Stimulated activated CD4-positive, alpha-beta T cell treated with anti-CD3 and anti-CD28 coated beads, Interleukin-2, amount 100 ng/mL, for 24 hours (primary cell): Measurements from ENCODE around the gene C11orf71.

ENCODE experiments used
- DNase-seq, 2 donors: peaks; one replicate each; pipeline ENCODE4 v3.0.0-alpha.2; 2020

The C11orf71 gene, protein sequence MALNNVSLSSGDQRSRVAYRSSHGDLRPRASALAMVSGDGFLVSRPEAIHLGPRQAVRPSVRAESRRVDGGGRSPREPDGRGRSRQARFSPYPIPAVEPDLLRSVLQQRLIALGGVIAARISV

DNA sequence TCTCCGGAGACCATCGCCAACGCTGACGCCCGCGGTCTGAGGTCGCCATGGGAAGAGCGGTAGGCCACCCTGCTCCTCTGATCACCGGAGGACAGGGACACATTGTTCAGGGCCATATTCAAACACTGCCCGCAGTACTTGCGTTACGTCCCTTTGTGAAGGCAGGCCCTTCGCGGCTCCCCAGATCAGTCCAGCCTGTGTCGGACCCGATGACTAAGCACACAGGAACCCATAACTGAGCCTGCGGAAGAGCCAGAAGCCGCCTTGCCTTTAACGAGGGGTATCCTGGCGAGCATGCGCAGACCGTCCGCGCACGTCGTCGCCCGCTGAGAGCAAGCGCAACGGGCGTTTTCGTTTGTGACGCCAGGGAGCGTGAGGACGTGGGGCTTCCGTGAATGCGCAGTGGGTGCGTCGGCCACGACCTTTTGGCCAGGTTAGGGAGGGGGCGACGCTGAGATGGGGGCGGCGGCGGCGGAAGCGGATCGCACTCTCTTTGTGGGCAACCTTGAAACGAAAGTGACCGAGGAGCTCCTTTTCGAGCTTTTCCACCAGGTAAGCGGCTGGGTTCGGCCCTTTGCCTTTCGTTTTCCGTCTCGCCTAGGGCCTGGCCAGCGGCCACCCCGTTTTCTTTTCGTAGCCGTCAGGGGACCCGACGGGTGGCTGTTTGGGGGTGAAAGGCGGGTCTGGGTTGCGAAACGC is at the start of gene C11orf71, which contains the start of gene RBM7:
C11orf71 (minus strand) TSS at position 296 of the 699 bp plus-strand sequence; CDS start at position 116, 180 bp downstream.
RBM7 (plus strand) TSS at position 451 of the 699 bp plus-strand sequence; CDS start at position 457, 6 bp downstream.
- DNase-seq = peak; percentile 97

DNA sequence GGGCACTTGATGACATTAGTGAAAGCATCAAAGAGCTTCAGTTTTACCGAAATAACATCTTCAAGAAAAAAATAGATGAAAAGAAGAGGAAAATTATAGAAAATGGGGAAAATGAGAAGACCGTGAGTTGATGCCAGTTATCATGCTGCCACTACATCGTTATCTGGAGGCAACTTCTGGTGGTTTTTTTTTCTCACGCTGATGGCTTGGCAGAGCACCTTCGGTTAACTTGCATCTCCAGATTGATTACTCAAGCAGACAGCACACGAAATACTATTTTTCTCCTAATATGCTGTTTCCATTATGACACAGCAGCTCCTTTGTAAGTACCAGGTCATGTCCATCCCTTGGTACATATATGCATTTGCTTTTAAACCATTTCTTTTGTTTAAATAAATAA is 49.5 kb upstream of the C11orf71 start:
- DNase-seq = no peak

DNA sequence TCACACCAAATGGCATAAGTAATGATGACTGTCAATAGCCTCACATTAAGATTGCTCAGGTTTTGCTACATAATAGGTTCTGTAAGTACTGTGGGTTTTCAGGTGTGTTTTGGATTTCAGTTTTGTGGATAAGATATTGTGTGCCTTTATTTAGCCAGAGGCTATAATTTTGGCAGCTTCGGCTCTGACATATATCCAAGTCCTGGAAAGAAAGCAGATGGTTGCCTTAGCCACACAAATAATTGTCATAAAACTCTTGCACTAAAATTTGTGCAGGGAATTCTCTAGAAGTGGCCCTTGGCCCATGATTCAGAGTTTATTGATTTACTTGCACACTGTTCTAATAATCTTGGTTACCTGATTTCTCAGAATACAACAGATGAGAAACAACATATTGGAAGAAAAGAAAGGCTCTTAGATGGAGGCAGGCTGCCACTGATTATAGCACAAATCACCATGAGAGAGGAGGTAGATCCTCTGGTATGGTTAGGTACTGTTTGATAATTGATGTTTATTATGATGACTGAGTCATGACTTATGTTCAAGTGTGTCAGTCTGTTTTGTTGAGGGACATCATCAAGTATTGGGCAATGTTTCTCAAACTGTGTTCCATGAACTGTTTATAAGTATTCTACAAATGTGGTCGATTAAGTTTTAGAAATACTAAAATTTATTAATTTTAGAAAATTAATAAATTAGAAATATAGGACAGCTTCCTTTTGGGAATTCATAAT is 48.6 kb upstream of the C11orf71 start:
- DNase-seq = no peak

DNA sequence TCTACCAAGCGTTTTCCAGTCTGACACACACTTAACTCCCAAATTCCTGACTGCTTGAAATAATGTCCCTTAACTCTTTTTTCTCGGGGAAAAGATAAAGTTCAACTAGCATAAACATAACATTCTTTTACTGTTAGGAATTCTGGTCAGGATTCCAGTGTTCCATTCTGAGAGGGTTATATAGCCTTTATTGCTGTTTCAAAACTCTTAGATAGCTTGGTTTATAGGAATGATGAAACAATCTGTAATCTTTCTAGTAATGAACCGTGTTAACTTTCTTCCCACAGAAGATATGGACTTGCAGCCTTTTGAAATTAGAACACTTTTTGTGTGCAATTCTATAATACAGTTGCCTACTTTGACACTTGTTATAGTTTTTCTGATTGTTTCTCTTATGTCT is 47.6 kb upstream of the C11orf71 start:
- no peak for DNase-seq

DNA sequence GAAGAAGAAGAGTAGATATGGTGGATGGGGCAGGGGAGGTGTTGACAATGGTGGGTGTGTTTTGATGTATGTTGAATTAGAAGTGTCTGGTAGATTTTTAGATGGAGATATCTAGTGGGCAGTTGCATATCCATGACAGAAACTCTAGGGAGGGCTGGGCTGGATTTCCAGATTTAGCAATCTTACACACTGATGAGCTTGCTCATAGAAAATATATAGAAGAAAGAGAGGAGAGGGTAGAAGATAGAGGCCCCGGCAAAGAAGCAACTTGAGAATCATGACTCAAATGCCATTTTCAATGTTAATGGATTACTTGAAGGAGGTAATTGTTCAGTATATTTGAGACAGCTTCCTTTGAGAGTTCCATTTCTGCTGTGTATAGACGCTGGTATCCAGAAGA is 47.1 kb upstream of the C11orf71 start:
- no peak for DNase-seq

DNA sequence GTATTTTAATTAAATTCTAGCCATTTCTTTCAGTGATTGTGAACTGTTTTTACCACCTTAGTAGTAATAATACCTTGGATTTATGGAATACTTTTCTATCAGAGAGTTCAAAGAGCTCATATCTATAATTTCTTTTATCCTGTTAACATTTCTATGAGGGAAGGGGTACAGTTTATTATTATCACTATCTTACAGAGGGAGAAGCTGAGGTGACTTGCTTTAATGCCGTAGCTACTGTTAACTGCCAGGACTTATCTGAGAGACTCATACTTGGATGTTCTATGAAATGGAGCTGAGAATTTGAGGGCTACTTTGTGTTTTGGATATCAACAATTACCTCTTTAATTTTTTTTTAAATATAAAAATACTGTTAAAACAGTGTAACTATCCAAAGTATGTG is 42.2 kb upstream of the C11orf71 start:
- no peak for DNase-seq

DNA sequence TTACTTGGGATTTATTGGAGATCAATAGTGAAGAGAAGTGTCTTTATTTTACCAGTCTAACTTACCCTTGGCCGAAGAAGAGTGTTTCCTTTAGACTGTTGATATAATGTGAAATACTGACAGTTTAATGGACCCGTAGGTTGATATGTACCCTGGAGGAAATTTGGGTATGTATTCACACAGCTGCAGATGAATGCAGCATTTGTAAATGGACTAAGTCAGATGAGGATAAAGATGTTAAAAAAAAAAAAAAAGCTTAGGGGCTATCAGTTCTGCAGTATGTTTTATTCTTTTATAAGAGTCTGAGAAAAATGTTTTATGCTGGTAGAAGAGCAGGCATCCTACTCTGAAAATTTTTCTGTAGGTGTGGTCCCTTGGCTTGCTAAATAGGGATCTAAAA is 41.6 kb upstream of the C11orf71 start:
- no peak for DNase-seq

DNA sequence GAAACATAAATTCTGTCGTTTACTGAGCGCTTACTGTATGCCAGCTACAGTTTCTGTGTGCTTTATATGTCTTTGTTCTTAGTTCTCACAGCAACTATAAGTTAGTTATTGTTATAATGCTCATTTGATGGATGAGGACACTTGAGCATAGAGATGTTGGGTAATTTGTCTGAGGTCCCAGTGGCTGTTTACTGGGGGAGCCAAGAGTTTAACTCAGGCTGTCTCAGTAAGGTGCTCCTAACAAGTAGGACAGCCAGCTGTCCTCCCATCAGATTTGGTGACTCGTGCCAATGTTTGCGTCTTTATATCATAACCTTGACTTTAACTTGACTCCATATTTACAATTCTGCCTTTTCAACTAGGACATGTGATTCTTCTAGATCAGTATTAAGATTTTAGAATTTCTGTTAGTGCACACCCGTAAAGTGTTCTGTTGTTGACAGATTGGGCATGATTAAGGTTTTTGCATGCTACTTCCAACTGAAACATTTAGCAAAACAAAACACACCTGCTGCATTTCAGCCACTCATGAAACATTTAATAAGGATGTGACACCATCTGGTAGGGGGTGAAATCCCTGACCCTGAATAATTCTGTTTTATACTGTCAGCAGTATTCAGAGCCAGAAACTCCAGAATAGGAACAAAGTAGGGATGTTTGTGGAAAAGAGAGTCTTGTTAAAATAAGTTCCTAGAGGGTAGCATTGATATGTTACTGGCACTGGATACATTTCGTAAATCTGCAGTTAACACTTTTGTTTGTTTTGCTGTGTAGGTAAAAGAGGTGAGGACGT is 40.9 kb upstream of the C11orf71 start:
- DNase-seq = no peak

DNA sequence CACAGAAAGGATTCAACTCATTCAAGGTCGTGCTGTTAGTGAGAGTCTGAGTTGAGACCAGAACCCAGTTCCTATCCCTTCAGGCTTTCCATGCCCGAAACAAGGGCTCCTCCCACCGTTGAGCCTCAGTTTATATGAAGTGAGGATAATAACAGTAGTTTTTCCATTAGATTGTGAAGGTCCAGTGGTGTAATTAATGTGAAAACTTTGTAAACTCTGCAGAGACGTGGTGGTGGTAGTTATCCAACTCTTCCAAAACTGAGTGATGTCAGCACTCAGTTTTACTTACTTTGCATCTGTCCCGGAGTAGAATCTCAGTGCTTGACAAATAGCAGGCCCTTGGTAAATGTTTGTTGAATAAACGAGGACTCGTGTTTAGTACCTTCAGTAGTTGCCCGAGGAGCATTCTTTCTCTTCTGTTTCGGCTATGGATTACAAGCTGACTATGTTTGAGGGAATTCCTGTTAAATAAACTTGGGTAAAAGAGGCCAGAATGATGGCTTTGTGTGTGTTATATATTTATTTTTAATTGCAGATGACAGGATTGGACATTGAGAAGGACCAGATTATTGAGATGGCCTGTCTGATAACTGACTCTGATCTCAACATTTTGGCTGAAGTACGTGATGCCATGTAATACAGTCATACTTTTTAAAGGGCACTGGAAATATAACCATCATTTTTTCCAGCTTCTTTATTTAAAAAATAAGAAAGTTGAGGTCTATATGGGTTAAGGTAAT is 40.0 kb upstream of the C11orf71 start:
- DNase-seq = no peak

DNA sequence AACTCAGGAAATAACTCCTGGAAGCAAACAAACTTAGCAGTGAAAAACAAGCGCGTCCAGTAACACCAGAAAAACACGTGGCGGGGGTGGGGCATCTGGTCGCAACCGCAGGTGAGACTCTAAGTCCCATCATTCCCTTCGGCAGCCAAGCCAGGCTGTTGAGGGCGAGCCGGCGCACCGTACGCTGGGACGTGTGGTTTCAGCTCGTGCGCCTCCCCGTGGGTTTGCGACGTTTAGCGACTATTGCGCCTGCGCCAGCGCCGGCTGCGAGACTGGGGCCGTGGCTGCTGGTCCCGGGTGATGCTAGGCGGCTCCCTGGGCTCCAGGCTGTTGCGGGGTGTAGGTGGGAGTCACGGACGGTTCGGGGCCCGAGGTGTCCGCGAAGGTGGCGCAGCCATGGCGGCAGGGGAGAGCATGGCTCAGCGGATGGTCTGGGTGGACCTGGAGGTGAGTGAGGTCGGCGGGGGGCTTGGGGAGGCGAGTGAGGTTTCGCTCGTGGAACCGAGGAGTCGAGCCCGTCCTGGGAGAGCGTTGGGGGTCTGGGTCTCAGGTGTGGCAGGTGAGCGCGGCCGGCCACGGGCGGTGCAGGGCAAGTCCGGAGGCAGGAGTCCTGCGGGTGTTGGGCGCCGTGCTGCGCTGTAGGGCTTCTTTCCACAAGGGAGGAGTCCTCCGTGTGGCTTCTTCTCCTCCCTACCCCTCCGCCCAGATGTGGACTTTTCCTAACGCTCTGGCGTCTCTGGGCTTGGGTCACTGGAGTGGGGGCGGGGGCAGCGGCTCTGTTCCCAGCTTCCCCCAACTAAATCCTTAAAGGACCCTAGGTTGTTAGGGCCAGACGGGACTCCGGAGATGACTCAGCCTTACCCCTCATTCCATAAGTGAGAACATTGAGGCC is 39.2 kb upstream of the C11orf71 start, which contains the start of gene REXO2:
REXO2 (plus strand) TSS at position 239 of the 892 bp plus-strand sequence; CDS start at position 301, 62 bp downstream.
- peak; percentile 93 to 94 for DNase-seq

DNA sequence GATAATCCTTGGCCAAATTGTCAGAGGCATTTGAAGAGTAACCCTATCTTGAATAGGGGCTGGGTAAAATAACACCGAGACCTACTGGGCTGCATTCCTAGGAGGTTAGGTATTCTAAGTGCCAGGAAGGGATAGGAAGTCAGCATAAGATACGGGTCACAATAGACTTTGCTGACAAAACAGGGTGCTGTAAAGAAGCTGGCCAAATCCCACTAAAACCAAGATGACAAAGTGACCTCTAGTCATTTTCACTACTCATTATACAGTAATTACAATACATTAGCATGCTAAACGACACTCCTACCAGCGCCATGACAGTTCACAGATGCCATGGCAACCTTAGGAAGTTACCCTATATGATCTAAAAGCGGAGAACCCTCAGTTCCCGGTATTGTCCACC is 38.0 kb upstream of the C11orf71 start:
- DNase-seq = no peak

DNA sequence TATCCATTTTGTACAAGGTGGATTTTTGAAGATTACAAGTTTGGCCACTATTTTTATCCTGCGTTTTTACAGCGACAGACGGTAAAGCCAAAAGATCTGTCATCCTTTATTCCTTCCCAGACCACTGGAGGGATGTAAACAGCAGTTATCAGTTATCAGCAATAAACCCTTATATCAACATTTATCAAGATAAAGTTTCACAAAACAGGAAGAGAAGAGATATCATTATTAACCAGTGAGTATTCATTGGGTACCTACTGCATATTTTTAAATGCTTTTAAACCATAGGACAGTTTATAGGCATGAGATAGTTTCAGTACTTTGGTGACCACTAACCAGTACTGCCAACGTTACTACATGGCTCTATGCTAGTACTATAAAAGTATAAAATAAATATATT is 33.1 kb upstream of the C11orf71 start:
- DNase-seq = no peak

DNA sequence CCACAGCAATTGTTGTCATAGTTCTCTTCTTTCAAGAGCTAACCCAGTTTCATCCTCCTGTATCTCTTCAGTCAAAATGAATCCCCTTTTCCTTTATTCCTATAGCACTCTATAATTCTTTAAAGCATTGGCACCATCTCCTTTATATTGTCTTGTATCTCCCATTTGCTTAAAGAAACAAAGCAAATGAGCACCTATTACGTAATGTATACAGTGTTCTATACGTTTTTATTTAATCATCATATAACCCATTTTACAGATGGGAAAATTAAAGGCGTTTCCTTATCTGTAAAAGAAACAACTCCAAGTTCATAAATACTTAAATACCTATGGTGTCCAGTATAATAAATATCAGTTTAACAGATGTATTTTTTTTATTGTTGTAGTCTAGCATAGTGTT is 32.6 kb upstream of the C11orf71 start:
- DNase-seq = no peak

DNA sequence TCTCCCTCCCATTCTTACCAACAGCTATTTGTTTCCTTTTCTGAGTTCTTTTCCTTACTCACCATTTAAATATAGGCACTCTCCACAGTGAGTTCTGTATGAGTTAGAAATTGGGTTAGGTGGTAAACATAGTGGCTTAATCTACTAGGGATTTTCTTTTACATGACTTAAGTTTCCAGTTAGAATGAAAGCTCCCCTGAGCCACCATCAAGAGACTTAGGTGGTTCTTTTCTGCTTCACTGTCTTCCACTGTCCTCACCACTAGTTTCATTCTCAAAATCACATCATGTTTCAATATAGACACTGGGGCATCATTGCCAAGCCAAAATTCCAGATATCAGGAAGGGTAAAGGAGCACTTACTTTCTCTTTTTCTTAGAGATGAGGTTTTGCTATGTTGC is 30.0 kb upstream of the C11orf71 start:
- DNase-seq = no peak

DNA sequence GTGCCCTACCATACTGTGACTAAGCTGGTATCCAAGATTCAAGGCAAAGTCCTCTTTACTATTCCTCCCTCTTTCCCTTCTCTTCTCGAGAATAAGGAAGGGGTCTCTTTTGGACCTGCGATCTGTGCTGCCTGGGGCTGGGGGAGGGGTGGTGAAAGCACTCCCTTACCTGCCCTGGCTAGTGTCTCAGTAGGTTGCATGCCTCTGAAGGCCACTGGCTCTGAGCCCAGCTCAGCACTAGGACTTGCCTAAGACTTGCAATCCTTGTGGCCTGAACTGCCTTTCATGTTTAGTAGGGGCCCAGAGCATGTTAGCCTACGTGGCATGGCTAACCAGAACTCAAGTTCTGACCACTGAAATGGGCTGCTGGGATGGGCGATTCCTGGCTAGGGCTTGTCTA is 26.0 kb upstream of the C11orf71 start:
- DNase-seq = no peak

DNA sequence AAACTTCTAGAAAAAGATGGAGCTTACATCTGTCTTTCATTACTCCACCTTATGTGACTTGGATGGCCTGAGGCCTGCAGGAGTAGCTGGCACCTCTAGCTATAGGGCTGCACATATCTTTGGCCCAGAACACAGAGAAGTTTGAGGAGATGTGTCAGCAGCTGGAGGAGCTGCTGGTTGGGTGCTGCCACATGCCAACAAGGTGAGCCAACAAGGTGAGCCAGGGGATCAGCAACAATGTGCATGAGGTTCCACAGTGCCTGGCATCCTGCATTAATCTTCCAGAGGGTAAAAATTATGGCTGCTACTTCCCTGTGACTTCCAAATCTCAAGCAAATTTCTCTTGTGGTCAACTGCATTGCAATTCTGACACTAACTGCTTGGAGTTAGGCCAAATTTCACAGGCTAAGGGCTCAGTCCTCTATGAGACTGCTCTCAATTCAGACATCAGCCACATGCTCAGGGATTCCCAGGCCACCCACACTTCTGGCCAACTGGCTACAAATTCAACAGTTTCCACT is 16.2 kb upstream of the C11orf71 start:
- no peak for DNase-seq

DNA sequence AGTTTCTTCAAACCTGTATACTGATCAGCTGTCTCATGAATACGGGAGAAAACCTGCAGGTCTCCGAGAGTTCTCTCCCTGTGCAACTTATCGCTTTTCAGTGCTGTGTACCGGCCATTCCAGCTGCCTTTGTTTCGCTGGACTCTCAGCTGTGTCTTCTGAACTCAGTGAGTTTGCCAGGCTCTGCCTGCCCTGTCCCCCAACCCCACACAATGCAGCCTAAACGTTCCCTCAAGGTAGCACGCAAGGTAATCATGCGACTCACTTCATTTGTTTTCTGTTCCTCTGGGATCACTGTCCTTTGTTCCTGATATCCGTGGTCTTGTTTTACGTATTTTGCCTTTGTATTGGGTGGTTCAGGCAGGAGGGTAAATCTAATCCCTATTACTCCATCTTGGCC is 13.6 kb upstream of the C11orf71 start:
- no peak for DNase-seq

DNA sequence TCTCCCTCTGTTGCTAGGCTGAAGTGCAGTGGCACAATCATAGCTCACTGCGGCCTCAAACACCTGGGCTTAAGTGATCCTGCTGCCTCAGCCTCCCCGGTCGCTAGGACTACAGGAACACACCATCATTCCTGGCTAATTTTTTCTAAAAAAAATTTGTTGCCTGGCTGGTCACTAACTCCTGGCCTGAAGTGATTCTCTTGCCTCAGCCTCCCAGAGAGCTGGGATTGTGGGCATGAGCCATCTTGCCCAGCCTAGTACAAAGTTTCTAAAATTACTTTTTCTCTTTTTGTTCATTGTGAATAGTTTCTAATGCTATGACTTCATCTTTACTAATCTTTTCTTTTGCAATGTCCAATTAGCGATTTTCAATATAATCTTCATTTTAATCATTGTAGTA is 12.6 kb upstream of the C11orf71 start:
- DNase-seq = no peak

DNA sequence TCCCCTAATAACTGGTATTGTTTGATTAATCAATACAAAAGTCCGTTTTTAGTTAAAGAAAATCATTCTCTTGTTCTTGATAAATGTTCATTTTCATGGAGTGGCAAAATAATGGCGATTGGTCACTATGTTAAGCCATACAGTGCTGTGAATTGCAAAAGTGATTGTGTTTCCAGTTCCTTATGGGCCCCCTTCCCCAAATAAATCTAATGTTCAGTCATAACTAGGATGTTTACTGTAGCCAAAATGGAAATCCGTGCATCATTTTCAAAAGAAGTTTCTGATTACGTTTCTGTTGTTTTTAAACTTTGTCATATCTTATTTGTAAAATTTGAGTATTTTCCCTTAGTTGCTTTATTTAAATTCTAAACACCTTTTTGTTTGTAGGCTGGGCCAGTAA is 1.0 kb upstream of the C11orf71 start:
- no peak for DNase-seq

DNA sequence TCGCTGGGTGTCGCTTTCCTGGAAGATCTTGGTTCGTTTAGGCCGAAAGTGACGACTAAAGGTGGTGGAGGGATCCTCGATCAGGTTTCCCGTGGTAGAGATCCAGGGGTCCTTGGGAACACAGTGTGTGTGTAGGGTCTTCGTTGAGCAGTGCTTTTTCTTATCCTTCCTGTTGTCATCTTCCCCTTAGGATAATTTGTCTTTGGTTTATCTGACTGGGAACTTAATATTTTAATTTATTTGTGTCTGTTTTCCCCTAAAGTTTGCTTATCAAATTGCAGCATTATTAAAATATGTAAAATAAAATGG is 558 bp upstream of the C11orf71 start:
- DNase-seq = no peak

DNA sequence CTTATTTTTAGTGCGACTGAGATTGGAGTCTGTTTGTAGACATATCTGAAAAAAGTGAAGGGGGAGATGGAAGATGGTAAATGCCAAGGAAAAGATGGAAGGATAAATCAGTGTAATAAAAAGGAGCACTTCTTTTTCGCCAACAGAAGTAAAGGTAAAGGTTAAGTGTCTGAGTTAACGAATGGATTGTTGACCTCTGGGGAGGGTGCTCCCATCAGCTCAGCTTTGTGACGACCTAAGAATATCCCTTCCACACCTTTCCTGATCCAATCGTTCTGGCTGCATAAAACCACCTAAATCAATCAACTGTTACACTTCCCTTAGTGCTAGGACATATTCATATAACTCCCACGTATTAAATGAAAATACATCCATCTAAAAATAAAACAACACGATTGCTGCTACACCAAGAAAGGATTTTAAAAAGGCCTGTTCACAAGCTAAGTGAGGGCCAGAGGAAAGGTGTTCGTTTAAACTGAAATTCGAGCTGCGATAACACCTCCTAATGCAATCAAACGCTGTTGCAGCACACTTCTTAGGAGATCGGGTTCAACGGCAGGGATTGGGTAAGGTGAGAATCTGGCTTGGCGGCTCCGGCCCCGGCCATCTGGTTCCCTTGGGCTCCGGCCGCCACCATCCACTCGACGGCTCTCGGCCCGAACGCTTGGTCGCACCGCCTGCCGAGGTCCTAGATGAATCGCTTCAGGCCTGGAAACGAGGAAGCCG is 658 bp downstream of the C11orf71 start:
- no peak for DNase-seq
